GM19099 (cell line): Measurements from ENCODE around the gene CDCA3.

Source experiments
- POLR2A ChIP-seq: IDR thresholded peaks from 3 replicates; pipeline ENCODE4 v1.6.1; 2011; ENCODE audit warnings: low read depth; ENCODE audit not compliant: insufficient read length; ENCODE audit errors: extremely low read depth

CDCA3 gene

GRCh38 chr12:6851153-6851920 is at the start of gene CDCA3:
Gene CDCA3, minus strand, starts transcription at chr12:6851286. Its CDS starts 334 bp downstream, at chr12:6850952.
- TF ChIP-seq POLR2A = peak; percentile 94

- no peak for TF ChIP-seq POLR2A
These were observed 48.9 kb upstream of the CDCA3 start for GRCh38 chr12:6899837-6900519.

- TF ChIP-seq POLR2A = no peak
These were observed 48.3 kb upstream of the CDCA3 start for GRCh38 chr12:6899427-6899826.

GRCh38 chr12:6896846-6897435 is 45.9 kb upstream of the CDCA3 start:
- TF ChIP-seq POLR2A = no peak

GRCh38 chr12:6894321-6894720 is 43.2 kb upstream of the CDCA3 start:
- no peak for TF ChIP-seq POLR2A

- TF ChIP-seq POLR2A = no peak
These were observed 40.5 kb upstream of the CDCA3 start for GRCh38 chr12:6891646-6892001.

- TF ChIP-seq POLR2A = peak; percentile 87
These were observed 39.9 kb upstream of the CDCA3 start for GRCh38 chr12:6890789-6891645.

- no peak for TF ChIP-seq POLR2A
These were observed 37.3 kb upstream of the CDCA3 start for GRCh38 chr12:6888360-6888759.

GRCh38 chr12:6887460-6887859 is 36.4 kb upstream of the CDCA3 start:
- TF ChIP-seq POLR2A = no peak

- no peak for TF ChIP-seq POLR2A
These were observed 33.5 kb upstream of the CDCA3 start for GRCh38 chr12:6884539-6884938.

GRCh38 chr12:6883683-6884082 is 32.6 kb upstream of the CDCA3 start:
- no peak for TF ChIP-seq POLR2A

GRCh38 chr12:6883252-6883651 is 32.2 kb upstream of the CDCA3 start:
- TF ChIP-seq POLR2A = no peak

- no peak for TF ChIP-seq POLR2A
These were observed 22.3 kb upstream of the CDCA3 start, which contains the start of gene SPSB2 for GRCh38 chr12:6873094-6874014. Gene SPSB2, minus strand, starts transcription at chr12:6873303. Its CDS starts 402 bp downstream, at chr12:6872901.

GRCh38 chr12:6872073-6873048 is 21.3 kb upstream of the CDCA3 start:
- peak; percentile 55 for TF ChIP-seq POLR2A
